ENCODE measurements around the gene NTN1. TPM values are rescaled to one million over a fixed set of nuclear protein-coding genes. Genes with fewer than 3 reads are reported as not detected.
A peak's percentile ranks its signal among the peaks of the same experiment; 100 is the strongest.

The NTN1 gene
- total RNA-seq, 4 donors from 2014 or later = 9.8 to 33.6 (median 17.6) TPM

DNA sequence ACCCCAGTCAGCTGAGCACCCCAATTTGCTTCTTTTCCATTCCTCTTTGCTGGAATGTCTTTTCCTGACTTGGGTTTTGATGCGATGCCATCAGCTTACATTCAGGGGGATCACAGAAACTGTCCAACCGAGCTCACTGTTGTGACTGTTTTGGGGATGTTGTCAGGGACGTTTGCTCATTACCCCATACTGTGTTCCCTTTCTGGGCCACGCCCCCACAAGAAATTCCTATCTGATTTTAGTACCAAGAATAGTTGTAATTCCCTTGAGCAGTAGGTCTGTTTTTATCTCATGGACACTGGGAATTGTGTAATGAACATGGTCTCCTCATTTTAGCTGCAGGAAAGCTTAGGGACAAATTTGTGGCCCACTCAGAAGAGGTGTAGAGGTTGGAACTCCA is 2.6 kb upstream of the NTN1 start:
- peaks cover 15 to 38% (median 22%) of the 10 kb centered on the region in 3 donors for H3K4me1 ChIP-seq
- H3K36me3 ChIP-seq = no peaks in the 10 kb centered on the region
- no peaks in the 10 kb centered on the region for H3K9me3 ChIP-seq
- WGBS, 2 donors = 53 to 59% methylated on average over 3 to 4 of the region's 4 CpGs
- TF ChIP-seq, protein P1, sequence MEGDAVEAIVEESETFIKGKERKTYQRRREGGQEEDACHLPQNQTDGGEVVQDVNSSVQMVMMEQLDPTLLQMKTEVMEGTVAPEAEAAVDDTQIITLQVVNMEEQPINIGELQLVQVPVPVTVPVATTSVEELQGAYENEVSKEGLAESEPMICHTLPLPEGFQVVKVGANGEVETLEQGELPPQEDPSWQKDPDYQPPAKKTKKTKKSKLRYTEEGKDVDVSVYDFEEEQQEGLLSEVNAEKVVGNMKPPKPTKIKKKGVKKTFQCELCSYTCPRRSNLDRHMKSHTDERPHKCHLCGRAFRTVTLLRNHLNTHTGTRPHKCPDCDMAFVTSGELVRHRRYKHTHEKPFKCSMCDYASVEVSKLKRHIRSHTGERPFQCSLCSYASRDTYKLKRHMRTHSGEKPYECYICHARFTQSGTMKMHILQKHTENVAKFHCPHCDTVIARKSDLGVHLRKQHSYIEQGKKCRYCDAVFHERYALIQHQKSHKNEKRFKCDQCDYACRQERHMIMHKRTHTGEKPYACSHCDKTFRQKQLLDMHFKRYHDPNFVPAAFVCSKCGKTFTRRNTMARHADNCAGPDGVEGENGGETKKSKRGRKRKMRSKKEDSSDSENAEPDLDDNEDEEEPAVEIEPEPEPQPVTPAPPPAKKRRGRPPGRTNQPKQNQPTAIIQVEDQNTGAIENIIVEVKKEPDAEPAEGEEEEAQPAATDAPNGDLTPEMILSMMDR (IDR thresholded peaks at IDR 0.05) = no peak
- no peak for TF ChIP-seq POLR2A (IDR thresholded peaks at IDR 0.05)
- no peak overlapping the region for H3K27ac ChIP-seq
- DNase-seq = no peak
- H3K4me3 ChIP-seq = no peak overlapping the region
- H3K27me3 ChIP-seq = peaks cover 0 to 51% (median 0%) of the 10 kb centered on the region in 4 donors
- intact Hi-C loops (cut with DNase I) = no loop called here

DNA sequence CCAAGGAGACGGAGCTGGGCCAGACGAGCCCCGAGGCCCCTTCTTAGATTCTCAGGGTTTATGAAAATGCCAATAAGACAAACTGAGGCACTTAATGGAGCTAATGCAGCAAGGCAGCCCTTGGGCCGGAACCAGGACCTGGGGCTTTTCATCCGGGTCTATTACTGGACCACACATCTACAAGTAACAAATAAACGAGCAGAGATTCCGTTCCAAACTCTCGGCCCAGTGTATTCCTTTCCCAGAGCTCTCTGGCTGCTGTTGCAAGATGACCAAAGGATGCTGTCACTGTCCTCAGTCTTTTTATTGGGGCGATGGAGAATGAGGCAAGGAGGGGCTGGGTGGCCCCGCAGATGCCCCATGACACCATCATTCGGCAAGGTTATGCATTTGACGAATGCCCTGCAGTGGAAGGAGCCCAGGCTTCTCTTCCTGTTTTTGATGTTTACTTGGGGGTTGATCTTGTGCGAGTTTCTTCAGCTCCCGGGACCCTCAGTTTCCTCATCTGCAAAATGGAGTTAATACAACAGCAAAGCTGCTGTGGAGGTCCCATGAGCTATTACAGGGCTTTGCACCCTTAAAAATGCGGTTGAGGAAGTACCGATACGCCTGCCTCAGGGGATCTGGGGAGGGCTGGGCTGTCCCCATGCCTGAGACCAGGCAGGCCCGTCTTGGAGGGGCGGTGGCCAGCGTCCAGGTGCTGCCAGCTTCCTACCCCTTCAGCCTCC is 1.1 kb upstream of the NTN1 start:
- TF ChIP-seq POLR2A (IDR thresholded peaks at IDR 0.05) = no peak
- TF ChIP-seq, protein P1 (IDR thresholded peaks at IDR 0.05) = no peak
- WGBS, 2 donors = 48 to 52% methylated on average over 18 to 19 of the region's 20 CpGs
- intact Hi-C loops (cut with DNase I) = loop anchor here (10.0 kb wide), 1 partner anchor 225 kb away; no protein-coding TSS in a partner anchor
- H3K27me3 ChIP-seq = peaks cover 0 to 54% (median 0%) of the 10 kb centered on the region in 4 donors
- H3K4me1 ChIP-seq = peaks cover 15 to 48% (median 22%) of the 10 kb centered on the region in 3 donors
- peak overlapping the region; percentile 70 to 89 (median 80) for H3K4me3 ChIP-seq
- DNase-seq = no peak
- no peaks in the 10 kb centered on the region for H3K36me3 ChIP-seq
- H3K9me3 ChIP-seq = no peaks in the 10 kb centered on the region
- peak overlapping the region; percentile 75 to 94 (median 91) for H3K27ac ChIP-seq

DNA sequence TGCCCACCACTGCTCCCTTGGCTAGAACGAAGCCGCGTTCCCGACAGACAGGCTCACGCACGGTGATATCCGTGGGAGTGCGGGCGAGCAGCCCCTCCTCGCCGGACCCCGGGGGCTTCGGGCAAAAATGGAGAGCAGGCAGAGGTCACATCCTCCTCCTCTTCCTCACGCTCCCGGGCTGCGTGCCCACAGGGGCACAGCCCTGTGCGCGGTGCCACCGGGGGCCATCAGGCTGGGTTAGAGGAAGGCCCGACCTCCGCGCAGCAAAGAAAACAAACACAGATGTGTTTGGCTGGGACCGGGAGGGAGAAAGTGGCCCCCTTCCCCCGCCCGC is 519 bp upstream of the NTN1 start:
- intact Hi-C loops (cut with DNase I) = loop anchor here (10.0 kb wide), 1 partner anchor 224 kb away; no protein-coding TSS in a partner anchor
- peak overlapping the region; percentile 75 to 94 (median 91) for H3K27ac ChIP-seq
- H3K36me3 ChIP-seq = no peaks in the 10 kb centered on the region
- H3K4me1 ChIP-seq = peaks cover 15 to 53% (median 22%) of the 10 kb centered on the region in 3 donors
- TF ChIP-seq, protein P1 (IDR thresholded peaks at IDR 0.05) = no peak
- TF ChIP-seq POLR2A (IDR thresholded peaks at IDR 0.05) = no peak
- H3K27me3 ChIP-seq = peaks cover 0 to 53% (median 0%) of the 10 kb centered on the region in 4 donors
- no peak for DNase-seq
- no peaks in the 10 kb centered on the region for H3K9me3 ChIP-seq
- H3K4me3 ChIP-seq = peak overlapping the region; percentile 70 to 89 (median 80)
- WGBS, 2 donors = 0% methylated on average over 2 of the region's 25 CpGs; no CpG with 5 or more reads in 1 of the 2 donors

DNA sequence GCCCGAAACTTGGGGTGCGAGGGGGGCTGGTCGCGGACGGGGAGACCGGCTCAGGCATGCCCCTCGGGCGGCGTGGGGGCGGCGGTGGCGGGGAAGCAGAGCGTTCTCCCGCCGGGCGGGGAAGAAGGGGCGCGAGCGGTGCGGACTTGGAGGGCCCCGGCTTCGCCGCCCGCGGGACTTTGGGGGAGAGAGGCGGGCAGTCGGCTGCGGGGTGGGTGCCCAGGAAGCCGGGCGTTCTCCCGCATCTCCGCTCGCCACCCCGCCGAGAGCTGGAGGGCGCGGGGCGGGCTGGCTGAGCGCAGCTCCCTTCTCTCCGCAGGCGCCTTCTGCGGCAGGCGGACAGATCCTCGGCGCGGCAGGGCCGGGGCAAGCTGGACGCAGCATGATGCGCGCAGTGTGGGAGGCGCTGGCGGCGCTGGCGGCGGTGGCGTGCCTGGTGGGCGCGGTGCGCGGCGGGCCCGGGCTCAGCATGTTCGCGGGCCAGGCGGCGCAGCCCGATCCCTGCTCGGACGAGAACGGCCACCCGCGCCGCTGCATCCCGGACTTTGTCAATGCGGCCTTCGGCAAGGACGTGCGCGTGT is 772 bp downstream of the NTN1 start:
- Histone ChIP-seq H3K9me3 (no peaks in the 10 kb centered on the region), H3K4me3 (peak overlapping the region; percentile 70 to 89 (median 80)), H3K36me3 (no peaks in the 10 kb centered on the region), H3K27me3 (peaks cover 0 to 48% (median 0%) of the 10 kb centered on the region in 4 donors), H3K27ac (peak overlapping the region; percentile 75 to 94 (median 91)), H3K4me1 (peaks cover 15 to 66% (median 22%) of the 10 kb centered on the region in 3 donors)
- WGBS, 2 donors = 2% methylated on average over 13 of the region's 79 CpGs; no CpG with 5 or more reads in 1 of the 2 donors
- intact Hi-C loops (cut with DNase I) = loop anchor here (10.0 kb wide), 1 partner anchor 223 kb away; no protein-coding TSS in a partner anchor
- TF ChIP-seq POLR2A (IDR thresholded peaks at IDR 0.05) = peak in 2 of 4 donors; percentile 8 to 52
- TF ChIP-seq, protein P1 (IDR thresholded peaks at IDR 0.05) = no peak
- no peak for DNase-seq
